ENCODE data around the gene CEP162.

GRCh38 chr6:84156306-84156705 lies 71.1 kb downstream of the CEP162 start:
- no peak for TF ChIP-seq POLR2A (IDR thresholded peaks at IDR 0.05; ENCODE audit: low read depth, low read length)
- TF ChIP-seq POLR2AphosphoS5 (IDR thresholded peaks at IDR 0.05; ENCODE audit: low read depth, low read length): no peak
